HG02981 (cell line): Measurements from ENCODE around the gene ARL8A.
"Not testable (repeated sequence)": the region's sequence is repeated elsewhere in the genome, so short reads cannot be mapped to it uniquely, and the experiment has no call there.

Experiments
- ATAC-seq: cut with Tn5 transposase; IDR thresholded peaks from one replicate; pipeline ENCODE4 v1.9.1; 2021; ENCODE audit warnings: mild to moderate bottlenecking, moderate library complexity; ENCODE audit not compliant: unreplicated experiment

The ARL8A gene

GRCh38 chr1:202144402-202145067, at the start of gene ARL8A:
Gene ARL8A, minus strand, starts transcription at chr1:202144737. Its CDS starts 165 bp downstream, at chr1:202144572.
- ATAC-seq = peak; percentile 56

GRCh38 chr1:202194328-202194648, 49.8 kb upstream of the ARL8A start:
- ATAC-seq = no peak

- no peak for ATAC-seq
Measured at GRCh38 chr1:202193614-202194327, 49.2 kb upstream of the ARL8A start, which contains the start of gene LGR6. Gene LGR6, plus strand, starts transcription at chr1:202193799. Its CDS starts 191 bp downstream, at chr1:202193990.

GRCh38 chr1:202192770-202193613, 48.5 kb upstream of the ARL8A start:
- ATAC-seq = no peak

GRCh38 chr1:202191391-202191790, 46.9 kb upstream of the ARL8A start:
- not testable (repeated sequence) for ATAC-seq

GRCh38 chr1:202189918-202190715, 45.6 kb upstream of the ARL8A start:
- no peak for ATAC-seq

GRCh38 chr1:202189001-202189790, 44.7 kb upstream of the ARL8A start:
- no peak for ATAC-seq

- no peak for ATAC-seq
Measured at GRCh38 chr1:202187697-202188407, 43.3 kb upstream of the ARL8A start.

GRCh38 chr1:202187041-202187671, 42.6 kb upstream of the ARL8A start:
- ATAC-seq = no peak

- ATAC-seq = no peak
Measured at GRCh38 chr1:202186327-202186726, 41.8 kb upstream of the ARL8A start.

GRCh38 chr1:202184750-202185460, 40.4 kb upstream of the ARL8A start:
- peak; percentile 59 for ATAC-seq

GRCh38 chr1:202182040-202182877, 37.7 kb upstream of the ARL8A start:
- no peak for ATAC-seq

GRCh38 chr1:202181586-202181985, 37.0 kb upstream of the ARL8A start:
- no peak for ATAC-seq

- ATAC-seq = not testable (repeated sequence)
Measured at GRCh38 chr1:202180751-202181139, 36.2 kb upstream of the ARL8A start.

GRCh38 chr1:202179828-202180750, 35.6 kb upstream of the ARL8A start:
- ATAC-seq = no peak
